IMR-90 (cell line): Measurements from ENCODE around the gene PTN. TPM values are rescaled to one million over a fixed set of nuclear protein-coding genes. Genes with fewer than 3 reads are reported as not detected.
A peak's percentile ranks its signal among the peaks of the same experiment; 100 is the strongest.

Experiments
- ATAC-seq: fragments of 200-7000 bp; cut with Tn5 transposase; 2 replicates; pipeline ENCODE4 v1.9.1; 2020; ENCODE audit warnings: low read depth, mild to moderate bottlenecking, moderate library complexity
- BruUV-seq: library from RNA; stranded (reverse); fragments of 400-500 nt; replicated peaks from 2 replicates; lab custom pipeline; 2021; lab: Mats Ljungman, UMichigan
- CTCF ChIA-PET: fragments of 300-600 bp; formaldehyde crosslinking; extraction: SDS; loops from one replicate; lab custom pipeline; 2021; ENCODE audit warnings: antibody characterized with exemption; lab: Yijun Ruan, JAX
- POLR2A ChIA-PET: fragments of 300-600 bp; sonication (Branson Sonifier 250); formaldehyde crosslinking; loops from one replicate; lab custom pipeline; 2022; ENCODE audit warnings: antibody characterized with exemption; ENCODE audit not compliant: unreplicated experiment; lab: Charles Lee
- DNase-seq: peaks from one replicate; pipeline ENCODE4 v3.0.0; 2013
- H2AFZ ChIP-seq: replicated peaks from 2 replicates; pipeline ENCODE3; 2013; ENCODE audit warnings: low read length, mild to moderate bottlenecking; ENCODE audit not compliant: poor library complexity
- H2AK5ac ChIP-seq: 2 replicates; pipeline ENCODE4 v1.6.1; 2013; ENCODE audit warnings: low read depth, low read length, inconsistent platforms
- H2AK9ac ChIP-seq: replicated peaks from 2 replicates; pipeline ENCODE3; 2013; ENCODE audit warnings: mild to moderate bottlenecking, low read depth, low read length, moderate library complexity; ENCODE audit not compliant: poor library complexity
- H2BK120ac ChIP-seq: 2 replicates; pipeline ENCODE4 v1.6.1; 2013; ENCODE audit warnings: low read depth, low read length, inconsistent platforms
- H2BK15ac ChIP-seq: 3 replicates; pipeline ENCODE4 v1.6.1; 2013; ENCODE audit warnings: low read depth, low read length, inconsistent platforms
- H2BK20ac ChIP-seq: 2 replicates; pipeline ENCODE4 v1.6.1; 2013; ENCODE audit warnings: low read depth, mild to moderate bottlenecking, inconsistent platforms, low read length, moderate library complexity
- H2BK5ac ChIP-seq: 2 replicates; pipeline ENCODE4 v1.6.1; 2013; ENCODE audit warnings: mild to moderate bottlenecking, low read depth, low read length, inconsistent platforms; ENCODE audit not compliant: poor library complexity, severe bottlenecking
- H3K14ac ChIP-seq: replicated peaks from 2 replicates; pipeline ENCODE4 v1.6.1; 2013; ENCODE audit warnings: low read depth, low read length, inconsistent platforms
- H3K18ac ChIP-seq: 2 replicates; pipeline ENCODE4 v1.6.1; 2013; ENCODE audit warnings: low read depth, low read length, control low read depth
- H3K23ac ChIP-seq: 2 replicates; pipeline ENCODE4 v1.6.1; 2013; ENCODE audit warnings: low read depth, low read length, inconsistent platforms
- H3K27ac ChIP-seq: 2 replicates; pipeline ENCODE4 v1.5.1; 2013; ENCODE audit warnings: mild to moderate bottlenecking, control low read depth, low read length; ENCODE audit not compliant: insufficient read depth
- H3K27me3 ChIP-seq: 2 replicates; pipeline ENCODE4 v1.6.1; 2013; ENCODE audit warnings: low read length; ENCODE audit not compliant: control insufficient read depth, insufficient read depth
- H3K36me3 ChIP-seq: 2 replicates; pipeline ENCODE4 v1.6.1; 2013; ENCODE audit warnings: low read length, mixed read lengths; ENCODE audit not compliant: control insufficient read depth, insufficient read depth
- H3K4ac ChIP-seq: 2 replicates; pipeline ENCODE4 v1.6.1; 2013; ENCODE audit warnings: low read depth, low read length, inconsistent platforms
- H3K4me1 ChIP-seq: 2 replicates; pipeline ENCODE4 v1.6.1; 2013; ENCODE audit warnings: low read length, mixed read lengths; ENCODE audit not compliant: control insufficient read depth, insufficient read depth
- H3K4me2 ChIP-seq: 2 replicates; pipeline ENCODE4 v1.6.1; 2013; ENCODE audit warnings: low read depth, mild to moderate bottlenecking, control low read depth, low read length, moderate library complexity
- H3K4me3 ChIP-seq: 2 replicates; pipeline ENCODE4 v1.5.1; 2013; ENCODE audit warnings: low read depth, mild to moderate bottlenecking, control low read depth, low read length, moderate library complexity; ENCODE audit not compliant: insufficient read depth
- H3K56ac ChIP-seq: 2 replicates; pipeline ENCODE4 v1.6.1; 2013; ENCODE audit warnings: low read length, inconsistent platforms; ENCODE audit not compliant: insufficient read depth; ENCODE audit errors: extremely low read depth
- H3K79me1 ChIP-seq, 2 experiments: 2 replicates each; pipeline ENCODE4 v1.6.1; 2013; ENCODE audit warnings: low read length in 2 of 2, inconsistent platforms in 1 of 2, low read depth in 1 of 2
- H3K9ac ChIP-seq: 2 replicates; pipeline ENCODE4 v1.6.1; 2013; ENCODE audit warnings: low read depth, low read length, control low read depth
- H3K9me1 ChIP-seq: 2 replicates; pipeline ENCODE4 v1.6.1; 2013; ENCODE audit warnings: low read length, inconsistent platforms; ENCODE audit not compliant: insufficient read depth
- H3K9me3 ChIP-seq: 2 replicates; pipeline ENCODE4 v1.6.1; 2013; ENCODE audit warnings: low read length; ENCODE audit not compliant: control insufficient read depth, insufficient read depth
- H4K20me1 ChIP-seq: 2 replicates; pipeline ENCODE4 v1.6.1; 2013; ENCODE audit warnings: low read length, inconsistent platforms; ENCODE audit not compliant: insufficient read depth
- H4K5ac ChIP-seq: 2 replicates; pipeline ENCODE4 v1.6.1; 2013; ENCODE audit warnings: mild to moderate bottlenecking, low read depth, low read length, control low read depth
- H4K8ac ChIP-seq, 2 experiments: 2 replicates each; pipeline ENCODE4 v1.6.1; 2013; ENCODE audit warnings: low read depth in 2 of 2, low read length in 2 of 2, control low read depth in 1 of 2, inconsistent platforms in 1 of 2
- H4K91ac ChIP-seq: 2 replicates; pipeline ENCODE4 v1.6.1; 2013; ENCODE audit warnings: low read depth, low read length, inconsistent platforms; ENCODE audit not compliant: insufficient read depth
- CEBPB ChIP-seq: IDR thresholded peaks from 2 replicates; pipeline ENCODE4 v1.6.1; 2012; ENCODE audit warnings: low read depth, low read length, improper control_type of control experiment
- MAFK ChIP-seq: IDR thresholded peaks from 2 replicates; pipeline ENCODE4 v1.6.1; 2012; ENCODE audit warnings: low read depth, low read length, improper control_type of control experiment
- POLR2A ChIP-seq: IDR thresholded peaks from 2 replicates; pipeline ENCODE4 v1.6.1; 2012; ENCODE audit warnings: mild to moderate bottlenecking, low read depth, low read length
- RAD21 ChIP-seq: IDR thresholded peaks from 2 replicates; pipeline ENCODE4 v1.6.1; 2012; ENCODE audit warnings: low read length, improper control_type of control experiment
- RFX5 ChIP-seq: IDR thresholded peaks from 2 replicates; pipeline ENCODE4 v1.8.0; 2012; ENCODE audit warnings: low read depth, mild to moderate bottlenecking, low read length, moderate library complexity
- WGBS, 2 experiments: methylation state at CpG; one replicate each; pipeline versions ENCODE4 v1.1.5 to v1.1.7; 2013; ENCODE audit warnings: missing lambda C conversion rate in 2 of 2; ENCODE audit not compliant: insufficient read length in 1 of 2; ENCODE audit errors: extremely low coverage in 2 of 2; 5-methylcytosine and 5-hydroxymethylcytosine counted together
- dilution Hi-C: fragments of 300-500 bp; cut with HindIII; formaldehyde crosslinking; loops from one replicate; pipeline ENCODE4 v1.14.3; 2018; ENCODE audit warnings: low sequenced_read_pairs; ENCODE audit not compliant: unreplicated experiment
- in situ Hi-C: fragments of 300-500 bp; cut with MboI; formaldehyde crosslinking; loops from 3 replicates; pipeline ENCODE4 v1.14.3; 2019; ENCODE audit warnings: low sequenced_read_pairs, inconsistent platforms, mixed read lengths
- intact Hi-C: fragments of 100-400 bp; cut with micrococcal nuclease; formaldehyde crosslinking; loops from 2 replicates; pipeline ENCODE4 v1.10.0; 2022
- polyA plus RNA-seq, 3 experiments: library from polyadenylated mRNA; depleted of rRNA; stranded (reverse); fragments of >200 nt; gene quantifications; 2 replicates each; pipeline ENCODE4 v1.2.3, GENCODE V29; 2012; ENCODE audit warnings: low replicate concordance in 1 of 3
- total RNA-seq: library from RNA; depleted of rRNA; stranded (reverse); fragments of >200 nt; gene quantifications from 2 replicates; pipeline ENCODE4 v1.2.3, GENCODE V29; 2012

The PTN gene
- total and polyA plus RNA-seq, 2 of the 4 experiments (the other 2 are of a cell fraction), result 61.7 to 186 TPM

GRCh38 chr7:137231167-137231566 is 112.4 kb downstream of the PTN start:
- ATAC-seq (no peak), DNase-seq (no peak)
- Histone ChIP-seq H4K91ac (no peak overlapping the region), H3K23ac (no peak overlapping the region), H4K5ac (no peak overlapping the region), H3K36me3 (0 out of 2 replicates have a peak, but pooled peaks cover 2% of the 10 kb centered on the region), H2BK5ac (no peak overlapping the region), H2BK120ac (no peak overlapping the region), H3K9me1 (no peaks in the 10 kb centered on the region), H3K4ac (no peak overlapping the region), H4K8ac (no peak overlapping the region), H3K56ac (no peak overlapping the region), H3K79me1 (no peaks in the 10 kb centered on the region), H3K4me1 (no peaks in the 10 kb centered on the region), H2AK5ac (no peak overlapping the region), H3K9me3 (no peaks in the 10 kb centered on the region), H3K4me3 (no peak overlapping the region), H3K4me2 (no peak overlapping the region), H2BK20ac (no peak overlapping the region), H4K20me1 (no peaks in the 10 kb centered on the region), H3K27me3 (no peaks in the 10 kb centered on the region), H2AFZ (no peak overlapping the region), H3K27ac (no peak overlapping the region), H3K14ac (no peak overlapping the region), H2AK9ac (no peak overlapping the region), H2BK15ac (no peak overlapping the region), H3K9ac (no peak overlapping the region), H3K18ac (no peak overlapping the region)
- BruUV-seq, result no TSS peak
- WGBS, 2 experiments, result no CpG with 5 or more reads among the region's 2 CpGs
- POLR2A ChIA-PET, result no interaction called here
- CTCF ChIA-PET, result interaction anchor here (0.5 kb wide), 1 partner anchor 1289 kb away, joined by 3 read pairs; no protein-coding TSS in a partner anchor
- TF ChIP-seq RFX5 (no peak), RAD21 (no peak), MAFK (peak; percentile 82), CEBPB (no peak), POLR2A (no peak)
- in situ Hi-C loops (no loop called here), dilution Hi-C loops (no loop called here), intact Hi-C loops (no loop called here)
